OCI-LY7 (cell line): Measurements from ENCODE around the gene PRKAG2.

Experiments
- CTCF ChIP-seq: fragments of 200-600 bp; sonication (generic); conservative IDR thresholded peaks from 2 replicates; pipeline ENCODE4 v1.5.1; 2014; ENCODE audit warnings: mild to moderate bottlenecking, antibody characterized with exemption, low read length, moderate library complexity, mixed read lengths
- EZH2phosphoT487 ChIP-seq: fragments of 200-600 bp; sonication (generic); IDR thresholded peaks from 2 replicates; pipeline ENCODE4 v1.6.1; 2018; ENCODE audit warnings: low read depth, borderline replicate concordance, mild to moderate bottlenecking, mixed run types, antibody characterized with exemption, low read length, moderate library complexity, mixed read lengths

- TF ChIP-seq CTCF (no peak), EZH2phosphoT487 (no peak)
Measured at GRCh38 chr7:151679071-151679708, 197.7 kb downstream of the PRKAG2 start.
